GM18505 (cell line): ENCODE data around the gene SHLD3.
"Not testable (repeated sequence)": the region's sequence is repeated elsewhere in the genome, so short reads cannot be mapped to it uniquely, and the experiment has no call there.

Source experiments
- ATAC-seq: cut with Tn5 transposase; IDR thresholded peaks from one replicate; pipeline ENCODE4 v1.9.1; 2021; ENCODE audit not compliant: unreplicated experiment
- POLR2A ChIP-seq: IDR thresholded peaks from 4 replicates; pipeline ENCODE4 v1.6.1; 2011; ENCODE audit warnings: borderline replicate concordance; ENCODE audit not compliant: insufficient read depth, insufficient read length; ENCODE audit errors: extremely low read depth

SHLD3 gene

DNA sequence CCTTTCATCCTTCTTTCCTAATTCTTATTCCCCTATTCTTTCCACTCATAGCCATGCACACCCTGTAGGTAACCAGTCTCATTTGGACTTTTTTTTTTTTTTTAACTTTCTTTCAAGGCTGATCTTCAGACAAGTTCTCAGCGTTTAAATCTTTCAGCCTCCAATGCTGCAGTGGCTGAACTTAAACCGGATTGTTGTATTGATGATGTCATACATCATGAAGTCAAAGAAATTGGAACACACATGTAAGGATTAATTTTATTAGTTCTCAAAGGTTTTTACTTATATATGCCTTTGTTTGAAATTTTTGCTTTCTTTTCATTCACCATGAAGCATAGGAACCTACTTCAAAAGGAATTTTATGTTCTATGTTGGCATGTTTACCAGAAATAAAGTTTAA, 22.1 kb downstream of the SHLD3 start:
- no peak for TF ChIP-seq POLR2A
- no peak for ATAC-seq

DNA sequence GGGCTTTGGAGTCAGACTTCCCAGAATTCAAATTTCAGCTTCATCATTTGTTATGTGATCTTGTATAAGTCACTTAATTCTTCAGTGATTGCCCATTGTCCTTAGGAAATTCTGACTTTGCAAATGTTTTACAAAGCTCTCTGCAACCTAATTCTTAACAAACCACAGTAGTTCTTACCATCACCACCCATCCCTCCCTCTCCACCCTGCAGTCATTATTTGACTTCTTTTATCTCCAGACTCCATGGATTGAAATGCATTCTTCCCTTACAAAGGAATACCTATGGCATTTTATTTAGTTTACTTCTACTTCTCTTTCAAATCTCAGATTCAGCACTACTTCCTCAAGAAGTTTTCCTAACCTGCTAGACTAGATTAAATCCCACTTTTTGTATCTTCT, 23.1 kb downstream of the SHLD3 start:
- TF ChIP-seq POLR2A: no peak
- ATAC-seq: no peak

DNA sequence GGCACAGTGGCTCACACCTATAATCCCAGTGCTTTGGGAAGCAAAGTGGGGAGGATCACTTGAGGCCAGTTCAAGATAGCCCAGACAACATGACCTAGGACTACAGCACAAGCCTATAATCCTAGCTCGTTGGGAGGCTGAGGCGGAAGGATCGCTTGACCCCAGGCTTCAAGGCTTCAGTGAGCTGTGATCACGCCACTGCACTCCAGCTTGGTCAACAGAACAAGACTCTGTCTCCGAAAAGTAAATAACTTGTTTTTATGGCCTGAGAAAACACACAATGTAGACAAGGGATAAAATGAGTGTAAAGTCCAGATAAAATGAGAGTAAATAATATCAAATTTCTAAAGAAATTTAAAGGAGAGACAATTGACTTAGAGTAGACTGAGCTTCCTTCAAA, 26.3 kb downstream of the SHLD3 start:
- ATAC-seq: no peak
- TF ChIP-seq POLR2A: no peak

DNA sequence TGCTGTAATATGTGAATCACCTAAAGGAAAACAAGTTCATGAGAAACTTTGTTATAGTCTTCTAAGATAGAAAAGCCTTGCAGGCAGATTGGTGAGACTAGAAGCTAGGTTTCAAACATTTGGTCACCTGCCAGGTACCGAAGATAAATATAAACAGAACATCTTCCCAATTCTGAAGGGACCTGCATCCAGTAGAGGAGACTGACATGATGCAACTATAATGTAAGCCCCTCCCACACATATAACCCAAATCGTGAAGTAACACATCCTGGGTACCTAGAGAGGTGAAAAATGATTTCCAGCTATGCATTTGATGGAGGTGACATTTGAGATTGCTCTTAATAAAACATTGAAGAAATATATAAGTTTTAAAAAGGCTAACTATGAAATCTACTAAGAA, 29.9 kb downstream of the SHLD3 start:
- no peak for TF ChIP-seq POLR2A
- ATAC-seq: no peak

DNA sequence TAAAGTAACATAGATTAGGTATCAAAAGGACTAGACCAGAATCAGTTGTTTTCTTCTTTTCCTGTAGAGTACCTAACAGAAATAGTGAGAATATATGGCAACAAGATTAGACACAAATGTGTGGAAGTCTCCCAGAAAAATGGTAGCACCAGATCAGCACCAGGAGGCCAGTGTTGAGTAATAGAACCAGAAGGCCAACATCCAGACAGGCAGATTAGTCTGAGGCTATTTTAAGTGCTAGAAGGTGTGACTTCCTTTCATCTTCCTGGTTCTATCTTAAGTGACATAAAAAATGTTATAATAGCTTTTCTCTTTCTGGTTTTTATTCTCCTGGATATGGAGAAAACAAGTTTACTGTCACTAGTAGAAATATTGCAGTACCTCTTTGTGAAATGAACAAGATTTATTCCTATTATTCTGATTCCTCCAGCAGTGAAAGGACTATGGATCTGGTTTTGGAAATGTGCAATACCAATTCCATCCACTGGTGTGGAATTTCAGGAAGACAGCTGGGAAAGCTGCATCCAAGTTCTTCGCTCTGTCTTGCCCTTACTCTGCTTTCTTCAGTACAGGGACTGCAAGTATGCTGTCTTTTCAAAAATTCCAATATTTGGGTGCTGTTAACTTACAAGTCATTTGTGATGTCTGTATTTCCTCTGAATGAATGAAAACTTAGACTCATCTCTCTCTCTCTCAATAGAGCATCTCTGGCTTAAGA, 39.1 kb downstream of the SHLD3 start:
- TF ChIP-seq POLR2A: no peak
- no peak for ATAC-seq

DNA sequence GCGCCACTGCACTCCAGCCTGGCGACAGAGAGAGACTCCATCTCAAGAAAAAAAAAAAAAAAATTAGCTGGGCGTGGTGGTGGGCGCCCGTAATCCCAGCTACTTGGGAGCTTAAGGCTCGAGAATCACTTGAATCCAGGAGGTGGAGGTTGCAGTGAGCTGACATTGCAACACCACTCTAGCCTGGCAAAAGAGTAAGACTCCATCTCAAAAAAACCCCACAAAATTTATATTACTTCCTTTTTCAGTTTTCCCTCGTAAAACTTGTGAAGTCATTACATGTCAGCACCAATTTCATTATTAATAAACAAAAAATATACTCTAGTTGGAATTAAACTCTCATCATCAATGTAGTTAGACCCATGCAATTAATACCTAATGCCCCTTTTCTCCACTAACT, 43.9 kb downstream of the SHLD3 start:
- ATAC-seq: no peak
- TF ChIP-seq POLR2A: no peak

DNA sequence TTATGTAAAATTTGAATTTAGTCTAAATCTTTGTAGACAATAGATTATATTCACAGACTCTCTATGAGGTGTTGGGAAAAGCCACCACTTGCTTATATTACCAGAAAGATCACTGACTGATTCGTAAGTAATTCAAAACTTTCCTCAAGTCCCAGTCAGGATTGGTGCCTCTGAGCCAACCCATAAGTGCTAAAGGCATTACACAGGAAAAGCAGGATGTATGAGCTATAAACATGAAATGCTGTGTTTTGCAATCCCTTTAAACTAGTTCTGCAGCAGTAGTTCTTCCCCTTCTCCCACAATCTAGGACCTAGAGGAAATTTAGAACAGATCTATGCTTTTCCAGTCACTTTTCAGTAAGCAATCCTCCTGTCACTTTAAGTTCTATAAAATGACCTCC, 48.0 kb downstream of the SHLD3 start:
- no peak for TF ChIP-seq POLR2A

DNA sequence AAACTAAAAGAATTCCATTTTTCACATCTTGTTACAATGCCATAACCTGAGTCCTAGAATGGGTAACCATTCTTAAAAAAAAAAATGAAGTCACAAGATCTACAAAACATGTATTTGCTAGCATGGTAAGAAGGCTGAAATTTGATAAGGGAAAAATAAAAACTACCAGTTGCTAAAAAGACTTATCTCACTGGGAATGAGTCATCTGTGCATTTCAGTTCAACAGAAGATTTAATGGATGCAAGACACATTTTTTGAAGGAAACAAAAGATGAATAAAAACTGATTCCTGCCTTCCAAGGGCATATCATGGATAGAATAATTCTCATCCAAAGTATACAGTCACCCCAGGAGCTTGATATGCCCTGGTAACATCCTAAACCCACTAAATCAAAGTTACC, 49.9 kb downstream of the SHLD3 start:
- no peak for ATAC-seq
- no peak for TF ChIP-seq POLR2A

More for the DNA sequence above, 48.0 kb downstream of the SHLD3 start:
- no peak for ATAC-seq

DNA sequence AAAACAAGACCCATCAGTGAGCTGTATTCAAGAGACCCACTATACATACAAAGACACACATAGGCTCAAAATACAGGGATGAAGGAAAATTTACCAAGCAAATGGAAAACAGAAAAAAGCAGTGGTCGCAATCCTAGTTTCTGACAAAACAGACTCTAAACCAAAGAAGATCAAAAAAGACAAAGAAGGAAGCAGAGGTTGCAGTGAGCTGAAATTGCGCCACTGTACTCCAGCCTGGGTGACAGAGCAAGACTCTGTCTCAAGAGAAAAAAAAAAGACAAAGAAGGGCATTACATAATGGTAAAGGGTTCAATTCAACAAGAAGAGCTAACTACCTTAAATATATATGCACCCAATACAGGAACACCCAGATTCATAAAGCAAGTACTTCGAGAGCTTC, 51.2 kb downstream of the SHLD3 start:
- ATAC-seq: not testable (repeated sequence)
